ENCODE results near the gene TAOK3.

Gene TAOK3

DNA sequence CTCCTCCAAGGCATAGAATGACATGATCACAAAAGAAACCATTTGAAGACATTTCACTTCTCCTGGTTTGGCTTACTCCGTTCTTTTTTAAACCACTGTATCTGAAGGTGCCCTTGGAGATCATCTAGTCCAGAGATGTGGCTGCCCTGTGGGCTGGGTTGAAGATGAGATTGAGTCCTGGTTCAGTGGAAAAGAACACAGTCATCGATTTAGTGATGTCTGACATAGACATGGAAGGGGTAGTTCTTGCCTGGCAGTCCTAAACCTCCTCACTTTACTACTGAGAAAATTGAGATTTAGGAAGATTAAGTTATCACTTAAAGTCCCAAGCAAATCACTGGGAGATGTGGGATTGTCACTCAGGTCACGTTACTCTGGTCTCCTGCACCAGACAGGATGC is 271.7 kb downstream of the TAOK3 start:
- no peak for DNase-seq (ENCODE audit: low read depth in 3 of 3, low spot score in 1 of 3)

Data from stimulated activated CD4-positive, alpha-beta T cell treated with anti-CD3 and anti-CD28 coated beads, TNF-alpha, amount 100 ng/mL, for 1 hour (primary cell).